Heart right ventricle (tissue), 16 donors: Measurements from ENCODE around the gene LURAP1L. TPM values are rescaled to one million over a fixed set of nuclear protein-coding genes. Genes with fewer than 3 reads are reported as not detected.

Experiments
- ATAC-seq, 8 donors: fragments of 200-7000 bp; cut with Tn5 transposase; one replicate each; pipeline ENCODE4 v1.9.1; 2020; ENCODE audit warnings: mild to moderate bottlenecking in 8 of 8, moderate library complexity in 8 of 8, moderate number of reproducible peaks in 1 of 8
- DNase-seq, 2 donors: peaks; one replicate each; pipeline ENCODE4 v3.0.0-alpha.2; 2020
- H3K27ac ChIP-seq, 10 donors: fragments of 200-600 bp; sonication (generic) in 2 of 10; one replicate each; pipeline versions ENCODE4 v1.5.0 to v1.8.0; 2020 to 2022; ENCODE audit warnings: mild to moderate bottlenecking in 3 of 10
- H3K27me3 ChIP-seq, 7 donors: fragments of 200-600 bp; one replicate each; pipeline ENCODE4 v1.8.0; 2021 to 2022; ENCODE audit warnings: mild to moderate bottlenecking in 2 of 7
- H3K36me3 ChIP-seq, 9 donors: fragments of 200-600 bp; sonication (generic) in 1 of 9; one replicate each; pipeline versions ENCODE4 v1.5.0 to v1.8.0; 2020 to 2022; ENCODE audit warnings: mild to moderate bottlenecking in 2 of 9
- H3K4me1 ChIP-seq, 9 donors: fragments of 200-600 bp; sonication (generic) in 1 of 9; one replicate each; pipeline versions ENCODE4 v1.5.0 to v1.8.0; 2020 to 2022; ENCODE audit warnings: mild to moderate bottlenecking in 4 of 9
- H3K4me3 ChIP-seq, 10 donors: fragments of 200-600 bp; sonication (generic) in 2 of 10; one replicate each; pipeline versions ENCODE4 v1.5.0 to v1.8.0; 2020 to 2022; ENCODE audit warnings: mild to moderate bottlenecking in 7 of 10, moderate library complexity in 2 of 10
- H3K9me3 ChIP-seq, 11 donors: fragments of 200-600 bp in 10 of 11; sonication (generic) in 2 of 11; one replicate each; pipeline versions ENCODE4 v1.5.0 to v1.8.0; 2013 to 2022; ENCODE audit warnings: mild to moderate bottlenecking in 2 of 11, control low read depth in 1 of 11, moderate library complexity in 1 of 11
- WGBS, 2 donors: extraction: QIAGEN DNeasy Blood & Tissue Kit; methylation state at CpG; one replicate each; pipeline ENCODE4 v1.1.7; 2013; ENCODE audit warnings: inconsistent platforms in 1 of 2; 5-methylcytosine and 5-hydroxymethylcytosine counted together
- intact Hi-C, 10 donors: fragments of 100-400 bp; cut with DNase I; formaldehyde crosslinking; loops; one replicate each; pipeline versions ENCODE4 v1.11.1 to v1.14.2; 2022
- polyA plus RNA-seq, 2 donors: library from polyadenylated mRNA; stranded (reverse); fragments of 200-250 nt; gene quantifications; one replicate each; pipeline ENCODE4 v1.2.3, GENCODE V29; 2013
- total RNA-seq, 10 donors: library from RNA; stranded (reverse); fragmentation: NEBNext Ultra II Directional in 3 of 10; extraction: Animal tissue kit (Norgen Biotek cat#: 25700) in 3 of 10; gene quantifications; one replicate each; pipeline versions ENCODE4 v1.2.1 to v1.2.4, GENCODE V29; 2021 to 2023
- TF ChIP-seq, protein P1 (sequence below), 9 donors: fragments of 200-600 bp; sonication (generic) in 2 of 9; IDR thresholded peaks; one replicate each; pipeline versions ENCODE4 v1.5.0 to v1.8.0; 2021 to 2022; ENCODE audit warnings: antibody characterized with exemption in 9 of 9, mild to moderate bottlenecking in 5 of 9, moderate library complexity in 1 of 9
- donor health status: Arrhythmogenic right ventricular cardiomyopathy.
- donor health status: ischemic (EF 13 %, LVEDD 7.1; RV severe dilation, severe dysfunction).
- donor health status: healthy with polysubstance abuse.
- donor health status: DM: no; HTN: yes; CAD: no.
- donor health status: DM: no; HTN: no; CAD: no.
- donor health status: ischemic (EF 25% LVEDD 6.9; RV normal size, moderate dysfunction).
- donor health status: ischemic (EF 25% LVEDD 5.7; RV mildly dilated, moderate dysfunction).
- donor health status: healthy.
- donor health status: DM: yes; HTN: yes; CAD: no.
- donor health status: Ischemic cardiomyopathy.
- donor health status: ischemic (EF 35%, LVEDD 5.7; RV mildly dilated, moderate dysfunction).
- donor health status: nonischemic (EF 11% LVEDD 7.7; RV severe dilation, severe dysfunction).
- donor health status: DM: yes; HTN: yes; CAD: no.
- donor health status: PGD.
- donor health status: ischemic (EF 29% LVEDD 5.4; RV normal size, mild dysfunction).
- donor health status: nonischemic (EF 23%, LVEDD 6.1; RV moderate dilation, normal function).

Gene LURAP1L
- total and polyA plus RNA-seq, 12 donors = 1.2 to 4.6 (median 2.2) TPM

DNA sequence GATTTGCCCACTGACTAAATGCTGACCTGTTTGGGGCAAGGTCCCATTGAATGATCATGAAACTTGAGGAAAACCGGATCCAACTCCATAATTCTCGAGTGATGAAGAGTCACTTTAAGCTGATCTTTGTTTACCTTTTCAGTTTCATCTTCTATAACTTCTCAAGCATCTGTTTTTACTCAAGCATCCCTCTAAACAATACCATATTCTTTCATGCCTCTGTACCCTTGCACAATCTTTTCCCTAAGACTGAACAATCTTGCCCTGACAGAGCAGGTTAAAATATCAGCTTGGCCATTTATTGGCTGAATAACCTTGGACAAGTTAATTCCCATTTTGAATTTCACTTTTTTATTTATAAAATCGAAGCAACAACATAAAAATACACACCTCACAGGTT lies 41.8 kb upstream of the LURAP1L start:
- DNase-seq (no peak), ATAC-seq (no peak)
- no peaks in the 10 kb centered on the region for H3K4me1 ChIP-seq
- WGBS, 2 donors = 78 to 81% methylated on average over 3 of the region's 3 CpGs
- H3K4me3 ChIP-seq = no peak overlapping the region
- no peaks in the 10 kb centered on the region for H3K36me3 ChIP-seq
- H3K27ac ChIP-seq = no peak overlapping the region
- no peaks in the 10 kb centered on the region for H3K27me3 ChIP-seq
- H3K9me3 ChIP-seq = peaks cover 0 to 14% (median 4%) of the 10 kb centered on the region in 11 donors
- intact Hi-C loops = loop anchor here in 1 of 10 donors (10.0 kb wide), 1 partner anchor 92 kb away; no protein-coding TSS in a partner anchor
- TF ChIP-seq, protein P1, sequence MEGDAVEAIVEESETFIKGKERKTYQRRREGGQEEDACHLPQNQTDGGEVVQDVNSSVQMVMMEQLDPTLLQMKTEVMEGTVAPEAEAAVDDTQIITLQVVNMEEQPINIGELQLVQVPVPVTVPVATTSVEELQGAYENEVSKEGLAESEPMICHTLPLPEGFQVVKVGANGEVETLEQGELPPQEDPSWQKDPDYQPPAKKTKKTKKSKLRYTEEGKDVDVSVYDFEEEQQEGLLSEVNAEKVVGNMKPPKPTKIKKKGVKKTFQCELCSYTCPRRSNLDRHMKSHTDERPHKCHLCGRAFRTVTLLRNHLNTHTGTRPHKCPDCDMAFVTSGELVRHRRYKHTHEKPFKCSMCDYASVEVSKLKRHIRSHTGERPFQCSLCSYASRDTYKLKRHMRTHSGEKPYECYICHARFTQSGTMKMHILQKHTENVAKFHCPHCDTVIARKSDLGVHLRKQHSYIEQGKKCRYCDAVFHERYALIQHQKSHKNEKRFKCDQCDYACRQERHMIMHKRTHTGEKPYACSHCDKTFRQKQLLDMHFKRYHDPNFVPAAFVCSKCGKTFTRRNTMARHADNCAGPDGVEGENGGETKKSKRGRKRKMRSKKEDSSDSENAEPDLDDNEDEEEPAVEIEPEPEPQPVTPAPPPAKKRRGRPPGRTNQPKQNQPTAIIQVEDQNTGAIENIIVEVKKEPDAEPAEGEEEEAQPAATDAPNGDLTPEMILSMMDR (IDR thresholded peaks at IDR 0.05) = no peak

DNA sequence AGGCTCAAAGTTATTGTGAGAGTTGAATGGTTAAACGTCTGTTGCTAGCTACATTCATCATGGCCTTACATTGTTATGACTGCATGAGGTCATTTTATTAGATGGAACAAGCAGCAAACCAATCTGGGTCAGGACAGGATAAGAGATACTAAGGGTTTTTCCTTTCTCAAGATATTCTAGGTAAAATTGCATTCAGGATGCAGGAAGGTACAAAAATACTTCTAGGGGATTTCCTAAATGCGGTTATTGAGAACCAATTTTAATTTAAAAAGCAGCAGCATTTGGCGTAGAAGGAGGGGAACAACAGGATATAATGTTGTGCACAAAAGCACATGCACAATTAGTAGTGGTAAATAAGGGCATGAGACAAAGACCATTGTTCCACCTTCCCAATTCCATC lies 39.2 kb upstream of the LURAP1L start:
- 46 to 61% methylated on average over 3 of the region's 3 CpGs for WGBS, 2 donors
- no peaks in the 10 kb centered on the region for H3K27me3 ChIP-seq
- no peak overlapping the region for H3K4me3 ChIP-seq
- no peaks in the 10 kb centered on the region for H3K36me3 ChIP-seq
- no peak for DNase-seq
- H3K9me3 ChIP-seq = peaks cover 0 to 14% (median 4%) of the 10 kb centered on the region in 11 donors
- TF ChIP-seq, protein P1 (IDR thresholded peaks at IDR 0.05) = no peak
- no peaks in the 10 kb centered on the region for H3K4me1 ChIP-seq
- intact Hi-C loops = loop anchor here in 1 of 10 donors (10.0 kb wide), 1 partner anchor 89 kb away; no protein-coding TSS in a partner anchor
- ATAC-seq = peak in 6 of 8 donors; percentile 61 to 88 (median 80)
- H3K27ac ChIP-seq = peak overlapping the region in 2 of 10 donors; percentile 45 to 49

DNA sequence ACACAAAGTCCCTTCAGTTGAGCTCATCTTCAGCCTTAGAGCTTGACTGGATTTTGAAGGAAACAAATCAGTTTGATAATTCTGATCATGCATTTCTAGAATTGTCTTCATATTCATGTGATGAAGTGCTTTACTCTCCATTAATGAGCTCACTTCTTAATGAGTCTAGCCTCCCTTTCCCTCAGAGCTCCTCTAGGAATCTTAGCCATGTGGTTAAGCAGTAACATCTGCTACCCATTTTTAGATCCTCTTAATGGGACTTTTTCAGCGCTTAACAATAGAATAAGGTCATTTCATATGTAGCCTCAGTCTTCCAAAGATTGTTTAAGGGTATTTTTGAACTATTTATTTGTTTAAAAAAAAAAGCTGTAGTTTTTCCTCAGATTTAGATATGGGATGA lies 36.9 kb upstream of the LURAP1L start:
- no peak for DNase-seq
- H3K36me3 ChIP-seq = no peaks in the 10 kb centered on the region
- no peaks in the 10 kb centered on the region for H3K4me1 ChIP-seq
- no peak overlapping the region for H3K27ac ChIP-seq
- peaks cover 0 to 18% (median 4%) of the 10 kb centered on the region in 11 donors for H3K9me3 ChIP-seq
- no peaks in the 10 kb centered on the region for H3K27me3 ChIP-seq
- ATAC-seq = no peak
- TF ChIP-seq, protein P1 (IDR thresholded peaks at IDR 0.05) = no peak
- intact Hi-C loops = loop anchor here in 1 of 10 donors (10.0 kb wide), 1 partner anchor 87 kb away; no protein-coding TSS in a partner anchor
- H3K4me3 ChIP-seq = no peak overlapping the region
- WGBS, 2 donors = 0% methylated on average over 1 of the region's 1 CpG

DNA sequence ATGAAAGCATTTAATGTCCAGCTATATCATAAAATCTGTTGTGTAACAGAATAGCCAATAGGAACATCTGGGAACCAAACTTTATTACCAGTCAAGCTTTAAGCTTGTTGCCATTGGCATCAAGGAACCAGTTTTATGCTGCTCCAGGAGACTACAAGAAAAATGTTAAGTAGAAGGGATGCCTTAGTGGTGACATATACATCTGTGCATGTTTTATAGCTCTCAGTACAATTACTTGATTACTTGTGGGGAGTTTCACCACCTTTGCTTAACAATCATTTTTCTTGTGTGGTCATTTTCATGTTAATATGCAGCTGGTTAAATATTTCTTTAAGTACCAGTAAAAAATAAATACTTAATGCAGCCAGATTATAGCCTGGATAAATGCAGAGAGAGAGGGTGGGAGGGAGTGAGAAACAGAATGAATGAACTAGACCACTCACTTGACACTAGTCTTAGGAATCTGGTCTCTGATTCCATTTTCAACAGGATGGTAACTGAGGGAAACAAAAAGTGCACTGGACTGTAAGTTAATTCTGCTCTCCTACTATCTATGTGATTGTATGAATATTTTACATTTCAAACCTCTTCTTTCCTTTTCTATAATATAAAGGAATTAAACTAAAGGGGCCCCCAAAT lies 35.7 kb upstream of the LURAP1L start:
- H3K9me3 ChIP-seq = peaks cover 0 to 18% (median 4%) of the 10 kb centered on the region in 11 donors

More for the DNA sequence above, 35.7 kb upstream of the LURAP1L start:
- DNase-seq (no peak), ATAC-seq (no peak)
- no peak overlapping the region for H3K4me3 ChIP-seq
- no peaks in the 10 kb centered on the region for H3K4me1 ChIP-seq
- TF ChIP-seq, protein P1 (IDR thresholded peaks at IDR 0.05) = no peak
- intact Hi-C loops = loop anchor here in 1 of 10 donors (10.0 kb wide), 1 partner anchor 86 kb away; no protein-coding TSS in a partner anchor
- H3K27me3 ChIP-seq = no peaks in the 10 kb centered on the region
- H3K27ac ChIP-seq = no peak overlapping the region
- no peaks in the 10 kb centered on the region for H3K36me3 ChIP-seq
